Stomach (tissue), 19 donors: ENCODE data around the gene TRAF1. TPM values are rescaled to one million over a fixed set of nuclear protein-coding genes. Genes with fewer than 3 reads are reported as not detected.
"Not testable (repeated sequence)": the region's sequence is repeated elsewhere in the genome, so short reads cannot be mapped to it uniquely, and the experiment has no call there.

Experiments used
- DNase-seq, 2 donors: peaks; one replicate each; pipeline versions ENCODE4 v3.0.0 to v3.0.0-alpha.2; 2013 to 2019
- H3K27ac ChIP-seq, 5 donors: fragments of 200-600 bp in 4 of 5; sonication (generic) in 4 of 5; one replicate each; pipeline ENCODE4 v1.5.1; 2013 to 2019; ENCODE audit warnings: mild to moderate bottlenecking in 1 of 5, moderate library complexity in 1 of 5
- H3K27me3 ChIP-seq, 3 donors: fragments of 200-600 bp; sonication (generic); one replicate each; pipeline ENCODE4 v1.5.1; 2017 to 2019; ENCODE audit warnings: mixed run types in 1 of 3
- H3K36me3 ChIP-seq, 4 donors: fragments of 200-600 bp; sonication (generic); 1 replicate in 3 of 4; 2 replicates in 1 of 4; pipeline ENCODE4 v1.5.1; 2016 to 2019
- H3K4me1 ChIP-seq, 4 donors: fragments of 200-600 bp; sonication (generic); one replicate each; pipeline ENCODE4 v1.5.1; 2016 to 2019
- H3K4me3 ChIP-seq, 4 donors: fragments of 200-600 bp; sonication (generic) in 3 of 4; one replicate each; pipeline ENCODE4 v1.5.1; 2016 to 2019; ENCODE audit warnings: mild to moderate bottlenecking in 1 of 4
- H3K9me3 ChIP-seq, 4 donors: fragments of 200-600 bp; sonication (generic); one replicate each; pipeline ENCODE4 v1.5.1; 2016 to 2019
- CTCF ChIP-seq, 7 experiments: fragments of 450-650 bp in 4 of 7; fragments of 200-600 bp in 3 of 7; sonication (generic) in 3 of 7; IDR thresholded peaks; one replicate each; pipeline ENCODE4 v1.5.1; 2016 to 2019; ENCODE audit warnings: antibody characterized with exemption in 7 of 7, control low read depth in 2 of 7, mild to moderate bottlenecking in 1 of 7
- EP300 ChIP-seq: sonication (generic); formaldehyde crosslinking; IDR thresholded peaks from one replicate; pipeline ENCODE4 v1.6.1; 2017; ENCODE audit warnings: antibody characterized with exemption
- POLR2A ChIP-seq, 4 donors: fragments of 450-650 bp; IDR thresholded peaks; one replicate each; pipeline ENCODE4 v1.6.1; 2016; ENCODE audit warnings: antibody characterized with exemption in 4 of 4, control low read depth in 2 of 4, mild to moderate bottlenecking in 1 of 4, moderate library complexity in 1 of 4
- POLR2AphosphoS5 ChIP-seq, 3 donors: sonication (generic); formaldehyde crosslinking; IDR thresholded peaks; one replicate each; pipeline ENCODE4 v1.6.1; 2016; ENCODE audit warnings: antibody characterized with exemption in 3 of 3
- WGBS, 5 donors: extraction: QIAGEN DNeasy Blood & Tissue Kit in 3 of 5; methylation state at CpG; one replicate each; pipeline versions ENCODE4 v1.1.5 to v1.1.7; 2013 to 2018; 5-methylcytosine and 5-hydroxymethylcytosine counted together
- intact Hi-C: fragments of 100-400 bp; cut with DNase I; formaldehyde crosslinking; loops from one replicate; pipeline ENCODE4 v1.15.1; 2023; ENCODE audit warnings: low total_unique reads
- long read RNA-seq, 10 donors: transcript quantifications; one replicate each; lab custom pipeline, GENCODE V29; 2026
- polyA plus RNA-seq, 3 donors: library from polyadenylated mRNA; stranded (reverse); fragments of 200-250 nt; gene quantifications; one replicate each; pipeline ENCODE4 v1.2.3, GENCODE V29; 2013
- total RNA-seq, 5 donors: library from RNA; depleted of rRNA; stranded (reverse); fragments of >200 nt; gene quantifications; one replicate each; pipeline versions ENCODE4 v1.1.0 to v1.2.3, GENCODE V29; 2014 to 2016
- donor health status: healthy with polysubstance abuse.
- donor health status: Bipolar disorder and iron deficiency.
- donor health status: healthy.

TRAF1 gene, protein sequence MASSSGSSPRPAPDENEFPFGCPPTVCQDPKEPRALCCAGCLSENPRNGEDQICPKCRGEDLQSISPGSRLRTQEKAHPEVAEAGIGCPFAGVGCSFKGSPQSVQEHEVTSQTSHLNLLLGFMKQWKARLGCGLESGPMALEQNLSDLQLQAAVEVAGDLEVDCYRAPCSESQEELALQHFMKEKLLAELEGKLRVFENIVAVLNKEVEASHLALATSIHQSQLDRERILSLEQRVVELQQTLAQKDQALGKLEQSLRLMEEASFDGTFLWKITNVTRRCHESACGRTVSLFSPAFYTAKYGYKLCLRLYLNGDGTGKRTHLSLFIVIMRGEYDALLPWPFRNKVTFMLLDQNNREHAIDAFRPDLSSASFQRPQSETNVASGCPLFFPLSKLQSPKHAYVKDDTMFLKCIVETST
- total RNA-seq (10 to 100 TPM in 1 of 5 donors, 1 to 10 TPM in 3, under 1 TPM in 1; 0.58 to 10.3 (median 2.8) TPM), polyA plus RNA-seq (1 to 10 TPM; 2.3 to 6.8 (median 3.7) TPM)
- long read RNA-seq, donor 1 = 0 reads
- long read RNA-seq, donor 2, full-length matches to known transcripts = 1 of 1 reads
- long read RNA-seq, donor 2, partial matches to known transcripts = 0 of 1 reads
- long read RNA-seq, donor 2, other reads (novel, unspliced or antisense) = 0 of 1 reads
- long read RNA-seq, donor 3 = 0 reads
- long read RNA-seq, donor 4 = 0 reads
- long read RNA-seq, donor 5, full-length matches to known transcripts = 1 of 1 reads
- long read RNA-seq, donor 5, partial matches to known transcripts = 0 of 1 reads
- long read RNA-seq, donor 5, other reads (novel, unspliced or antisense) = 0 of 1 reads
- long read RNA-seq, donor 6, full-length matches to known transcripts = 1 of 1 reads
- long read RNA-seq, donor 6, partial matches to known transcripts = 0 of 1 reads
- long read RNA-seq, donor 6, other reads (novel, unspliced or antisense) = 0 of 1 reads
- long read RNA-seq, donor 7, full-length matches to known transcripts = 1 of 1 reads
- long read RNA-seq, donor 7, partial matches to known transcripts = 0 of 1 reads
- long read RNA-seq, donor 7, other reads (novel, unspliced or antisense) = 0 of 1 reads
- long read RNA-seq, donor 8 = 0 reads
- long read RNA-seq, donor 9 = 0 reads
- long read RNA-seq, donor 10 = 0 reads

- intact Hi-C loops = loop anchor here (10.0 kb wide), 1 partner anchor 52 kb away; the partner anchor contains the start of gene PHF19
- WGBS, 5 donors = 72 to 84% (median 83%) methylated on average over 4 to 6 of the region's 6 CpGs
- Histone ChIP-seq H3K4me3 (peak within 1 kb of the TSS in 2 of 4 donors; percentile 11 to 25), H3K27me3 (no peaks in the 10 kb centered on the region), H3K36me3 (no peaks in the 10 kb centered on the region), H3K4me1 (peaks cover 16 to 70% (median 39%) of the 10 kb centered on the region in 4 donors), H3K27ac (peak within 1 kb of the TSS; percentile 79 to 97 (median 92)), H3K9me3 (no peaks in the 10 kb centered on the region)
- TF ChIP-seq EP300 (no peak), POLR2AphosphoS5 (IDR thresholded peaks at IDR 0.05) (no peak), POLR2A (IDR thresholded peaks at IDR 0.05) (no peak), CTCF (IDR thresholded peaks at IDR 0.05) (no peak)
- no peak for DNase-seq
These were observed at the start of gene TRAF1 for GRCh38 chr9:120926397-120926928. Gene TRAF1 (minus strand): TSS chr9:120926796. CDS start chr9:120926075, 721 bp downstream.

- no peak for DNase-seq
- TF ChIP-seq POLR2A (IDR thresholded peaks at IDR 0.05) = no peak
- TF ChIP-seq POLR2AphosphoS5 (IDR thresholded peaks at IDR 0.05) = no peak
- TF ChIP-seq CTCF (IDR thresholded peaks at IDR 0.05) = no peak
- TF ChIP-seq EP300 = no peak
- Histone ChIP-seq H3K9me3 (no peaks in the 10 kb centered on the region), H3K27me3 (no peaks in the 10 kb centered on the region), H3K4me3 (no peak overlapping the region), H3K36me3 (peaks cover under 1 to 24% (median 12%) of the 10 kb centered on the region in 4 donors), H3K4me1 (peaks cover 0 to 9% (median 2%) of the 10 kb centered on the region in 4 donors), H3K27ac (no peak overlapping the region)
- 71 to 94% (median 79%) methylated on average over 1 of the region's 1 CpG for WGBS, 5 donors
- intact Hi-C loops = no loop called here
These were observed 48.3 kb upstream of the TRAF1 start for GRCh38 chr9:120974921-120975320.

- Histone ChIP-seq H3K4me3 (no peak overlapping the region), H3K27ac (no peak overlapping the region), H3K9me3 (no peaks in the 10 kb centered on the region), H3K4me1 (peaks cover 0 to 9% (median 2%) of the 10 kb centered on the region in 4 donors), H3K27me3 (no peaks in the 10 kb centered on the region), H3K36me3 (peaks cover 0 to 19% (median 6%) of the 10 kb centered on the region in 4 donors)
- TF ChIP-seq EP300 (no peak), POLR2A (IDR thresholded peaks at IDR 0.05) (no peak), POLR2AphosphoS5 (IDR thresholded peaks at IDR 0.05) (no peak), CTCF (IDR thresholded peaks at IDR 0.05) (no peak)
- intact Hi-C loops = no loop called here
- DNase-seq = peak in 1 of 2 donors; percentile 11
- WGBS, 5 donors = 89 to 99% (median 97%) methylated on average over 2 of the region's 2 CpGs
These were observed 47.6 kb upstream of the TRAF1 start for GRCh38 chr9:120974181-120974580.

GRCh38 chr9:120971938-120972337 lies 45.3 kb upstream of the TRAF1 start:
- Histone ChIP-seq H3K27me3 (no peaks in the 10 kb centered on the region), H3K36me3 (peaks cover 0 to 16% (median 3%) of the 10 kb centered on the region in 4 donors), H3K27ac (no peak overlapping the region), H3K4me1 (peaks cover 0 to 9% (median 2%) of the 10 kb centered on the region in 4 donors), H3K9me3 (no peaks in the 10 kb centered on the region), H3K4me3 (no peak overlapping the region)
- TF ChIP-seq POLR2A (IDR thresholded peaks at IDR 0.05) (no peak), POLR2AphosphoS5 (IDR thresholded peaks at IDR 0.05) (no peak), CTCF (IDR thresholded peaks at IDR 0.05) (no peak), EP300 (no peak)
- intact Hi-C loops = no loop called here
- DNase-seq = no peak

- H3K4me3 ChIP-seq = not testable (repeated sequence)
These were observed 44.9 kb upstream of the TRAF1 start for GRCh38 chr9:120971471-120971870.

More at GRCh38 chr9:120971471-120971870, 44.9 kb upstream of the TRAF1 start:
- H3K9me3 ChIP-seq, H3K27ac ChIP-seq, H3K27me3 ChIP-seq, DNase-seq, intact Hi-C loops: not testable (repeated sequence)
- 92 to 98% (median 96%) methylated on average over 9 of the region's 9 CpGs for WGBS, 5 donors
- peaks cover 0 to 11% (median 2%) of the 10 kb centered on the region in 4 donors for H3K36me3 ChIP-seq
- H3K4me1 ChIP-seq = peaks cover 2 to 13% (median 4%) of the 10 kb centered on the region in 4 donors
